AG09319 (cell line): ENCODE results near the gene NOC4L.
"Not testable (repeated sequence)": the region's sequence is repeated elsewhere in the genome, so short reads cannot be mapped to it uniquely, and the experiment has no call there.

ENCODE experiments used
- DNase-seq: peaks from one replicate; pipeline ENCODE4 v3.0.0-alpha.2; 2010; ENCODE audit warnings: low read depth; ENCODE audit errors: extremely low read depth
- TF ChIP-seq, protein P1 (sequence below): IDR thresholded peaks from 2 replicates; pipeline ENCODE4 v1.5.1; 2011; ENCODE audit warnings: low read depth, mild to moderate bottlenecking, inconsistent platforms, low read length, moderate library complexity

Gene NOC4L

DNA sequence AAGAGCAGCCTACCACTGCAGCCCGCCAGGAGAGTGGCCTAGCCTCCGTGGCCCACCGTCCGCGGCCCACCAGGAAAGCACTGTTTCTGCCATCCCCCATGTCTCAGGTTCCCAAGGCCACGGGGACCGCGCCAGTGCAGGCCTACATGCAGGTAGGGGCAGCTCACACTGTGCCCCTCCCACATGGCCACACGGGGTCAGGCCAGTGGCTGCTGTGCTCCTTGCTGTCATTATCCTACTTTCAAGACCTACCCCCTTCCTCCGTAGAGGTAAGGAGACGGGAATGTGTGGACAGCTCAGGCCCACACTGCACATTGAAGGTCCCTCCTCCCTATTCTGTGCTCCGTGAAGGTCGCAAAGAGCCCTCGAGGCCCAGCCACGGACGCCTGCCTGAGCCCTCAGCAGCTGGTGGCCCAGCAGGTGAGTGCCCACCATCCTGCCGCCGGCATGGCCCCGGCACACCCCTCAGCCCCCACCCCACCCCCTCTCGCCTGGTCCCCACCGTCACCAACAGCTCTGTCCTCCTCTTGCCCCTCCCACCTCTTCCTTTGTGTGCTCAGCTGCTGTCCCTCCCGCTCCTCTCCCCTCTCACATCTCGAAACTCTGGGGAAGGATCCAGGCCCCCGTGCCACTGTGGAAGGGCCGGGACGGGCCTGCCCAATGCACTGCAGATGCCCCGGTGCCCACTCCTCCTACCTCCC, 10.2 kb upstream of the NOC4L start:
- DNase-seq, result no peak
- TF ChIP-seq, protein P1, sequence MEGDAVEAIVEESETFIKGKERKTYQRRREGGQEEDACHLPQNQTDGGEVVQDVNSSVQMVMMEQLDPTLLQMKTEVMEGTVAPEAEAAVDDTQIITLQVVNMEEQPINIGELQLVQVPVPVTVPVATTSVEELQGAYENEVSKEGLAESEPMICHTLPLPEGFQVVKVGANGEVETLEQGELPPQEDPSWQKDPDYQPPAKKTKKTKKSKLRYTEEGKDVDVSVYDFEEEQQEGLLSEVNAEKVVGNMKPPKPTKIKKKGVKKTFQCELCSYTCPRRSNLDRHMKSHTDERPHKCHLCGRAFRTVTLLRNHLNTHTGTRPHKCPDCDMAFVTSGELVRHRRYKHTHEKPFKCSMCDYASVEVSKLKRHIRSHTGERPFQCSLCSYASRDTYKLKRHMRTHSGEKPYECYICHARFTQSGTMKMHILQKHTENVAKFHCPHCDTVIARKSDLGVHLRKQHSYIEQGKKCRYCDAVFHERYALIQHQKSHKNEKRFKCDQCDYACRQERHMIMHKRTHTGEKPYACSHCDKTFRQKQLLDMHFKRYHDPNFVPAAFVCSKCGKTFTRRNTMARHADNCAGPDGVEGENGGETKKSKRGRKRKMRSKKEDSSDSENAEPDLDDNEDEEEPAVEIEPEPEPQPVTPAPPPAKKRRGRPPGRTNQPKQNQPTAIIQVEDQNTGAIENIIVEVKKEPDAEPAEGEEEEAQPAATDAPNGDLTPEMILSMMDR, result no peak

DNA sequence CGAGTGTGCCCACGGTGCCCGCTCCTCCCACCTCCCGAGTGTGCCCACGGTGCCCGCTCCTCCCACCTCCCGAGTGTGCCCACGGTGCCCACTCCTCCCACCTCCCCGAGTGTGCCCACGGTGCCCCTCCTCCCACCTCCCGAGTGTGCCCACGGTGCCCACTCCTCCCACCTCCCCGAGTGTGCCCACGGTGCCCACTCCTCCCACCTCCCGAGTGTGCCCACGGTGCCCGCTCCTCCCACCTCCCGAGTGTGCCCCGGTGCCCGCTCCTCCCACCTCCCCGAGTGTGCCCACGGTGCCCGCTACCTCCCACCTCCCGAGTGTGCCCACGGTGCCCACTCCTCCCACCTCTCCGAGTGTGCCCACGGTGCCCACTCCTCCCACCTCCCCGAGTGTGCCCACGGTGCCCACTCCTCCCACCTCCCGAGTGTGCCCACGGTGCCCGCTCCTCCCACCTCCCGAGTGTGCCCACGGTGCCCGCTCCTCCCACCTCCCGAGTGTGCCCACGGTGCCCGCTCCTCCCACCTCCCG, 9.5 kb upstream of the NOC4L start:
- not testable (repeated sequence) for DNase-seq

DNA sequence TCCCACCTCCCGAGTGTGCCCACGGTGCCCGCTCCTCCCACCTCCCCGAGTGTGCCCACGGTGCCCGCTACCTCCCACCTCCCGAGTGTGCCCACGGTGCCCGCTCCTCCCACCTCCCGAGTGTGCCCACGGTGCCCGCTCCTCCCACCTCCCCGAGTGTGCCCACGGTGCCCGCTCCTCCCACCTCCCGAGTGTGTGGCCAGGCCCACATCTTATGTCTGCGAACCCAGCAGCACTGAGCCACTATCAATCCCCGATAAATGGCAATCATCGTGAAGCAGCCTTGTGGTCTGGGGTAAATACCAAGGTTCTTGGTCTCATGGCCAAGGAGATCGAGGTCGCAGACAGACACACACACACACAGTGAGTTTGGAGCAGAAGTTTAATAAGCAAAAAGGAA, 8.0 kb upstream of the NOC4L start:
- not testable (repeated sequence) for DNase-seq

DNA sequence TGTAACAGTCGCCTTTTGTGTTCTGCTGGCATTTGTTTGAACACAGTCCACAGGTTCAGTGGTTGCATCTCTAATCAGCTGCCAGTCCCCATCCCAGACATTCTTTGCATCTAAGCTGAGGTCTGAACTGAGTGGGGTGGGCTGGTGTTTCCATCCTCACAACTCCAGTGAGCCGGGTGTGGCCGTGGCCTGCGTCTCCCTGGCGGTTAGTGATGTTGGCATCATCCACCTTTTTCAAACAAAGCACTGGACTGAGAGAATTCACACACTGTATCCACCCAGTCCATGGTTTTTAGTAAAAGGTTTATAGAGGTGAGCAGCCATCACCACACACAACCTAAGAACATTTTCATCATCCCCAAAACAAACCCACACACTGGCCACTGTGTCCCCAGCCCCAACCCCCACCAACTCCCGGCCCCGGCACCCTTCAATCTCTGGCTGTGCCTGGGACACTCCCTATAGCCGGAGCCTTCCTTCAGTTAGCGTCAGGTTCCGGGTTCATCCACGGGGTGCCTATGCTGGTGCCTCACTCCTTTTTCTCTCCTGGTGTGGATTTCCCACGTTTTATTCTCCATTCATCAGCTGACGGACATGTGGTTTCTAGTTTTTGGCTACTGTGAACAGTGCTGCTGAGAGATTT, 6.7 kb upstream of the NOC4L start:
- TF ChIP-seq, protein P1, result no peak
- no peak for DNase-seq

DNA sequence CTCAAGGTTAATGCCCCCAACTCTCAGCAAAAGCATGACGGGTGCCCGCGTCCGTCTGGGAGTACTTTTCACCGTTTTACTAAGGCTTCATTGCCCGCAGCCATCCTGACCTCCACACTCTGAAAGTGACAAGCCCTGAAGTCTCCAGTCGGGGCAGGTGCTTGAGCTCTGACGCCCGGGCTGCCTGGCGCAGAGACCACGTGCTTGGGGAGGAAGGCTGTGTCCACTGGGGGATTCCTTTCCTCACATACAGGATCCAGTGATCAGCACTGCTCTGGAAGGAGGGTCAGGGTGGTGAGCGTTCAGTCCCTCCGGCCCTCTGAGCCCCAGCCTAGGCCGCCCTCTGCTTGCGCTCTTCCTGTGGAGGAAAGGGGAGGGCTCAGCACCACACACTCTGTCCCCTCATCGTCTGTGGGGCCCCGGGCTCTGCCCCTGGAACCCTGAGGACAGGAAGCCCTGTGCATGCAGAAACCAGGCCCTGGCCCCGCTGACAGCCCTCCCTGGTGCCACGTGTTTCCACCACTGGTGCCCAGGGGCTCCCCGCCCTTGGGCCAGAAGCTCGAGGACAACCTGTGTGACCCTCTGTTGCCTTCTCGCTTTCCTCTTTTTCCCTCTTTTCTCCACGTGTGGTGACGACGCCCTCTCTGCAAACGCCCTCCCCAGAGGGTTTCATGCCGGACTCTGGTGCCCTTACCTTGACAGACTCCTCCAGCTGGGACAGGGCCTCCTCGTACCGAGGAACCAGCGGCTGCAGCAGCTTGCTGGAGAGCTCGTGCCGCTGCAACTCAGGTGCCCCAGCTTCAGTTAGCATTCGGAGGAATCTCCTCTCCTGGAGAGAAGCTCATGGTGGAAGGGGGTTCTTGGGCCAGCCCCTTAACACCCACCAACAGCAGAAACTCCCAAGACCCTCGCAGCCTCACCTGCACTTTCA, 5.1 kb upstream of the NOC4L start:
- TF ChIP-seq, protein P1, result no peak
- no peak for DNase-seq

DNA sequence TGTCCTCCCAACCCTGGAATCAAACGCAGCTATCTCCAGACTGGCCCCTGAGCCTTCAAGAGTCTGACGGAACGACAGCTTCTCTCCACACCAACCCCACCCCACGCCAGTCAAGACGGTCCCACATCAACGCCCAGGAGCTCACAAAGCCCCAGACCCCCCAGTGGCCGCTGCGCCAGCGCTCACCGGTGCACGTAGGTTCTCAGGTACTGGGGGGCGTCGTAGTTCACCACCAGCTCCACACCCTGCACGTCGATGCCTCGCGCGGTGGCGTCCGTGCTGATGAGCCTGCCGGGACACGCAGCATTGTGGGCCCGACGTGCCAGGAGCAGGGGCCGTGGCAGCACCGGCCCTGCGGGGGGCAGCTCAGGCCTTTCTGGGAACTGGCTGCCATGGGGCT, 4.3 kb upstream of the NOC4L start:
- TF ChIP-seq, protein P1, result no peak
- no peak for DNase-seq

DNA sequence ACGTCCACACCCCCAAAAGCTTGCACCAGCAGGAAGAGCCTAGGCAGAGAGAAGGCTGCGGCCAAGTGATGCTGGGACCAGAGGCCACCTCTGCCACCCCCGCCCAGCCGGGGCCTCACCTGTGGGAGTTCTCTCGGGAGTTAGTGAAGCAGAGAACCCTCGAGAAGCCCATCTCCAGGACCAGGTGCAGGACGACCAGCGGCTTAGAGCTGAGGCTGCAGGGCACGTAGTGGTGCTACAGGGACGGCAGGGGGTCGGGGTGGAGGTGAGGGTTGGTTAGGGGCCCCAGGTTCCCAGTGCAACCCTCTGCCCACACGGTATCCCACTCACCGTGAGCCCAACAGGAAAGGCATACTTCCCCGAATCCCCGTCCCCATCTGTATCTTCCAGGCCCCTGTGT, 3.8 kb upstream of the NOC4L start:
- TF ChIP-seq, protein P1, result no peak
- no peak for DNase-seq
